Adrenal gland (tissue), 12 donors: ENCODE measurements around the gene FCSK. TPM values are rescaled to one million over a fixed set of nuclear protein-coding genes. Genes with fewer than 3 reads are reported as not detected.

Experiments
- DNase-seq, 7 donors: peaks; one replicate each; pipeline ENCODE4 v3.0.0-alpha.2; 2019 to 2020
- H3K27ac ChIP-seq, 5 donors: fragments of 200-600 bp; sonication (generic) in 4 of 5; 1 replicate in 3 of 5; 2 replicates in 2 of 5; pipeline versions ENCODE4 v1.5.1 to v1.8.0; 2016 to 2020; ENCODE audit warnings: mild to moderate bottlenecking in 1 of 5
- H3K27me3 ChIP-seq: fragments of 200-600 bp; 2 replicates; pipeline ENCODE4 v1.8.0; 2021
- H3K36me3 ChIP-seq, 2 donors: fragments of 200-600 bp; replicated peaks in 1 of 2; 1 replicate in 1 of 2; 2 replicates in 1 of 2; pipeline versions ENCODE4 v1.5.1 to v1.8.0; 2018 to 2022
- H3K4me1 ChIP-seq, 2 donors: fragments of 200-600 bp; replicated peaks in 1 of 2; 1 replicate in 1 of 2; 2 replicates in 1 of 2; pipeline versions ENCODE4 v1.5.1 to v1.8.0; 2018 to 2021
- H3K4me3 ChIP-seq, 4 donors: fragments of 200-600 bp; sonication (generic) in 3 of 4; one replicate each; pipeline ENCODE4 v1.5.1; 2016 to 2018
- H3K9me3 ChIP-seq, 3 donors: fragments of 200-600 bp; sonication (generic) in 1 of 3; replicated peaks in 1 of 3; 1 replicate in 2 of 3; 2 replicates in 1 of 3; pipeline versions ENCODE4 v1.5.1 to v1.8.0; 2016 to 2021
- POLR2A ChIP-seq, 2 donors: fragments of 450-650 bp; IDR thresholded peaks; one replicate each; pipeline ENCODE4 v1.6.1; 2017; ENCODE audit warnings: antibody characterized with exemption in 2 of 2, mild to moderate bottlenecking in 2 of 2, moderate library complexity in 1 of 2
- WGBS, 4 donors: extraction: QIAGEN DNeasy Blood & Tissue Kit in 2 of 4; methylation state at CpG; one replicate each; pipeline versions ENCODE4 v1.1.5 to v1.1.7; 2013 to 2017; 5-methylcytosine and 5-hydroxymethylcytosine counted together
- intact Hi-C, 2 donors: fragments of 100-400 bp; cut with DNase I; formaldehyde crosslinking; loops; one replicate each; pipeline versions ENCODE4 v1.14.1 to v1.15.0; 2022 to 2023
- polyA plus RNA-seq, 3 donors: library from polyadenylated mRNA; stranded (reverse); fragments of 200-250 nt in 2 of 3; fragments of 350-450 nt in 1 of 3; fragmentation: Illumina TruSeq in 1 of 3; extraction: RNeasy Lipid Tissue Mini Kit (QIAGEN cat#74804) in 1 of 3; gene quantifications; one replicate each; pipeline ENCODE4 v1.2.3, GENCODE V29; 2013 to 2014
- total RNA-seq, 9 donors: library from RNA; depleted of rRNA in 4 of 9; stranded (reverse); fragments of >200 nt in 4 of 9; fragments of 120-200 nt in 1 of 9; fragmentation: NEBNext Ultra II Directional in 1 of 9; extraction: Animal tissue kit (Norgen Biotek cat#: 25700) in 1 of 9; gene quantifications; one replicate each; pipeline versions ENCODE4 v1.1.0 to v1.2.4, GENCODE V29; 2013 to 2023
- TF ChIP-seq, protein P1 (sequence below), 6 experiments: fragments of 450-650 bp in 4 of 6; fragments of 200-600 bp in 2 of 6; sonication (generic) in 1 of 6; IDR thresholded peaks; 1 replicate in 5 of 6; 2 replicates in 1 of 6; pipeline versions ENCODE4 v1.5.1 to v1.8.0; 2016 to 2021; ENCODE audit warnings: antibody characterized with exemption in 6 of 6, mild to moderate bottlenecking in 2 of 6, moderate library complexity in 1 of 6
- donor health status: healthy with polysubstance abuse.
- donor health status: Bipolar disorder and iron deficiency.
- donor health status: DM: yes; HTN: yes; CAD: no.
- donor health status: DM: no; HTN: no; CAD: no.
- donor health status: DM: no; HTN: no; CAD: no.
- donor health status: DM: yes; HTN: yes; CAD: no.

The FCSK gene
- total and polyA plus RNA-seq, 12 donors = 5.2 to 34.8 (median 23.0) TPM

DNA sequence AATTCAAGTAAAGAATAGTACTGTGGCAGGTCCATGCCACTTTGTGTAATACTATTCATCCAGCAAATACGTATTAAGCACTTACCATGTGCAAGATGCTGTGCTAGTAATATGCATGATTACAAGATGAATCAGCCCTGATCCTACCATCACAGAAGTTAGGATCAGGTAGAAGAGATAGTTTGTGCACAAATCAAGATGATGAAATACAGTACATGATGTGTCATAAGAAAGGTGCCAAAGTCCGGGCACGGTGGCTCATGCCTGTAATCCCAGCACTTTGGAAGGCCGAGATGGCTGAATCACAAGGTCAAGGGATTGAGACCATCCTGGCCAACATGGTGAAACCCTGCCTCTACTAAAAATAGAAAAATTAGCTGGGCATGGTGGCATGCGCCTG is 58.1 kb downstream of the FCSK start:
- intact Hi-C loops = no loop called here
- no peaks in the 10 kb centered on the region for H3K9me3 ChIP-seq
- H3K27me3 ChIP-seq = no peaks in the 10 kb centered on the region
- no peak overlapping the region for H3K4me3 ChIP-seq
- 46 to 66% (median 54%) methylated on average over 5 of the region's 5 CpGs for WGBS, 4 donors
- peak in 5 of 7 donors; percentile 27 to 42 (median 35) for DNase-seq
- no peaks in the 10 kb centered on the region for H3K4me1 ChIP-seq
- TF ChIP-seq, protein P1, sequence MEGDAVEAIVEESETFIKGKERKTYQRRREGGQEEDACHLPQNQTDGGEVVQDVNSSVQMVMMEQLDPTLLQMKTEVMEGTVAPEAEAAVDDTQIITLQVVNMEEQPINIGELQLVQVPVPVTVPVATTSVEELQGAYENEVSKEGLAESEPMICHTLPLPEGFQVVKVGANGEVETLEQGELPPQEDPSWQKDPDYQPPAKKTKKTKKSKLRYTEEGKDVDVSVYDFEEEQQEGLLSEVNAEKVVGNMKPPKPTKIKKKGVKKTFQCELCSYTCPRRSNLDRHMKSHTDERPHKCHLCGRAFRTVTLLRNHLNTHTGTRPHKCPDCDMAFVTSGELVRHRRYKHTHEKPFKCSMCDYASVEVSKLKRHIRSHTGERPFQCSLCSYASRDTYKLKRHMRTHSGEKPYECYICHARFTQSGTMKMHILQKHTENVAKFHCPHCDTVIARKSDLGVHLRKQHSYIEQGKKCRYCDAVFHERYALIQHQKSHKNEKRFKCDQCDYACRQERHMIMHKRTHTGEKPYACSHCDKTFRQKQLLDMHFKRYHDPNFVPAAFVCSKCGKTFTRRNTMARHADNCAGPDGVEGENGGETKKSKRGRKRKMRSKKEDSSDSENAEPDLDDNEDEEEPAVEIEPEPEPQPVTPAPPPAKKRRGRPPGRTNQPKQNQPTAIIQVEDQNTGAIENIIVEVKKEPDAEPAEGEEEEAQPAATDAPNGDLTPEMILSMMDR (IDR thresholded peaks at IDR 0.05) = no peak
- H3K36me3 ChIP-seq = peaks cover 5 to 98% of the 10 kb centered on the region in 2 donors
- H3K27ac ChIP-seq = no peak overlapping the region

- no peak for DNase-seq
- H3K9me3 ChIP-seq = no peaks in the 10 kb centered on the region
- H3K4me3 ChIP-seq = no peak overlapping the region
- peaks cover 20 to 22% of the 10 kb centered on the region in 2 donors for H3K4me1 ChIP-seq
- no peaks in the 10 kb centered on the region for H3K27me3 ChIP-seq
- no peak overlapping the region for H3K27ac ChIP-seq
- intact Hi-C loops = no loop called here
- TF ChIP-seq POLR2A (IDR thresholded peaks at IDR 0.05) = no peak
- TF ChIP-seq, protein P1 (IDR thresholded peaks at IDR 0.05) = no peak
- peaks cover 0 to 31% of the 10 kb centered on the region in 2 donors for H3K36me3 ChIP-seq
- 71 to 78% (median 76%) methylated on average over 8 of the region's 8 CpGs for WGBS, 4 donors
These were observed 66.4 kb downstream of the FCSK start for GRCh38 chr16:70520612-70521297.

DNA sequence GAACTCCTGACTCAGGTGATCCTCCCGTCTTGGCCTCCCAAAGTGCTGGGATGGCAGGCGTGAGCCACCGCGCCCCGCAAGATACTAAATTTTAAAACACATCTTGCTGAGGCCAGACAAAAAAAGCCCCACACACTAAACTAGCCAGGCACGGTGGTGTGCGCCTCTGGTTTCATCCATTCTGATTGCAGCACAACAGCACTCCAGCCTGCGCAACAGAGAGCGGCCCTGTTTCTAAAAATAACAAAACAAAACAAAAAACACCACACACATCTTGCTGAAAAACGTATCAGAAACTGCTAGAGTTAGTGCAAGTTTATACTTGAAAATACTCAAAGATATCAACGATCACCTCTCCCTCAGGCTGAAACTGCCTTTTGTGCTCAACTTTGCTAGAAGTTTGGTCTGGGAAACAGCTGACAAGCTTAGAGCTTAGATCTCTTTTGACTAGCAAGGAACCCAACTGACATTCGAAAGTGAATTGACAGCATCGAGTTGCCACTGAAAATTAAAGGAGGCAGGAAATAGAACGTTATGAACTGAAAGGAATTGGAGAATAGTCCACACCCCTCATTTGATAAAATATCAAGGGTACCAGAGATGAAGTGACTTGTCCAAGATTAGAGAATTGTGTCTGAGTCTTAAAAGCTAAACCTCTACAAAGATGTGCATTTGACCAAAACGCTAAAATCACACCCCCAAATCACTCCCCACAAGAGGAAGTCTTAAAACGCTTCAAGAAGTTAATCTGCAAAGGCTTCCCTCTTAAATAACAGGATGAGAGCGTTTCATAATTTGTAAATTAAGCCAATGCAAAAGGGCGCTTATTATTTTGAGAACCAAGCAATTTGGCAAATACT is 68.1 kb downstream of the FCSK start:
- no peak for TF ChIP-seq POLR2A (IDR thresholded peaks at IDR 0.05)
- TF ChIP-seq, protein P1 (IDR thresholded peaks at IDR 0.05) = no peak
- peaks cover 20 to 39% of the 10 kb centered on the region in 2 donors for H3K4me1 ChIP-seq
- intact Hi-C loops = no loop called here
- no peak for DNase-seq
- 47 to 53% (median 49%) methylated on average over 18 of the region's 18 CpGs for WGBS, 4 donors
- H3K36me3 ChIP-seq = peaks cover 0 to 27% of the 10 kb centered on the region in 2 donors
- no peaks in the 10 kb centered on the region for H3K27me3 ChIP-seq
- no peaks in the 10 kb centered on the region for H3K9me3 ChIP-seq
- H3K4me3 ChIP-seq = peak overlapping the region; percentile 56 to 88 (median 77)
- H3K27ac ChIP-seq = peak overlapping the region in 1 of 5 donors; percentile 76

DNA sequence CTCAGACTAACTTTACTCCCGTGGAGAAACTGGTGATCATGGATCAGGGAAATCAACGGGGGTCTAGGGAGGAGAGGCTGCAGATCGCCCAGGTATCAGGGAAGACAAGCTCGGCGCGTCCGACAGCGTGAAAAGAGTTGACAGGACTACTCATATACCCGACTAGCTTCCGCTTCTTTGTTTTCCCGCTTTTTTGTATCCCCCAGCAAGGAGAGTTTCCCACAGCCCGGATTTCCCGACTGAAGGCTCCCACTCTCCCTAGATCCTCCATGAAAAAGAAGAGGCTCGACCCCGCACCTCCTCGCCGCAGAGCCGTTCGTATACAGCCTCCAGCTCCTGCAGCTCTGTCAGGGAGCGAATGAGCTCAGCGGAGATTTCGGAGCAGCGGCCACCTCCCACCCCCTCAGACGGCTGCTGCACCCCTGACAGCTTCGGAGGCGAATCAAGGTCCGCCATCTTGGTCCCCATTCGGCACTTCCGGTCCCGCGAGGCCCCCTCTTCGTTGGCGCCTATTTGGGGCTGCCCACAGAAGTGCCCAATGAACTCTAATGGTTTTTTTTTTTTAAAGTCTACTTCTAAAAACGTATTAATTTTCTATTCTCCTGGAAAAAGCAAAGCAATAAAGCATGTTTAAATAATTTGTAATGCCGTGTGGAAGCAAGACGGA is 68.8 kb downstream of the FCSK start, which contains the start of gene COG4:
Gene COG4, minus strand, starts transcription at position 479 of the 667 bp plus-strand sequence. Its CDS starts 11 bp downstream, at position 468.
- TF ChIP-seq, protein P1 (IDR thresholded peaks at IDR 0.05) = no peak
- peak in 1 of 2 donors; percentile 34 for TF ChIP-seq POLR2A (IDR thresholded peaks at IDR 0.05)
- no peaks in the 10 kb centered on the region for H3K27me3 ChIP-seq
- peaks cover 20 to 45% of the 10 kb centered on the region in 2 donors for H3K4me1 ChIP-seq
- peak; percentile 84 to 89 (median 86) for DNase-seq
- peak within 1 kb of the TSS; percentile 75 to 98 (median 84) for H3K4me3 ChIP-seq
- intact Hi-C loops = no loop called here
- H3K27ac ChIP-seq = peak within 1 kb of the TSS; percentile 58 to 91 (median 84)
- no peaks in the 10 kb centered on the region for H3K9me3 ChIP-seq
- WGBS, 4 donors = 0 to 1% (median 1%) methylated on average over 36 of the region's 36 CpGs
- H3K36me3 ChIP-seq = peaks cover 0 to 25% of the 10 kb centered on the region in 2 donors
